Measurements from ENCODE around the gene CCN2. TPM values are rescaled to one million over a fixed set of nuclear protein-coding genes. Genes with fewer than 3 reads are reported as not detected.

The CCN2 gene
- total RNA-seq, 3 donors from 2014 or later (not counting 1 experiment from before 2014, with no cell fraction given) = not detected

GRCh38 chr6:131970076-131970859 lies 19.1 kb upstream of the CCN2 start:
- Mint-ChIP-seq H3K27me3 (ENCODE audit: low read depth in 2 of 2) (peaks cover 0 to 2% of the 10 kb centered on the region in 2 donors), H3K36me3 (no peaks in the 10 kb centered on the region), H3K4me1 (no peaks in the 10 kb centered on the region), H3K27ac (no peak overlapping the region), H3K4me3 (no peak overlapping the region), H3K9me3 (no peaks in the 10 kb centered on the region)
- H3K4me3 ChIP-seq (ENCODE audit: low read length) = no peak overlapping the region
- no peak for TF ChIP-seq CTCF (IDR thresholded peaks at IDR 0.05)
- H3K4me1 ChIP-seq (ENCODE audit: control insufficient read depth, insufficient read depth, low read length) = no peaks in the 10 kb centered on the region
- no peaks in the 10 kb centered on the region for H3K27me3 ChIP-seq (ENCODE audit: control insufficient read depth, insufficient read depth, low read length)
- no peaks in the 10 kb centered on the region for H3K9me3 ChIP-seq (ENCODE audit: control insufficient read depth, insufficient read depth, low read length)
- no peaks in the 10 kb centered on the region for H3K36me3 ChIP-seq (ENCODE audit: control insufficient read depth, insufficient read depth, low read length)
- H3K27ac ChIP-seq (ENCODE audit: low read length) = no peak overlapping the region
- 97% methylated on average over 2 of the region's 2 CpGs for WGBS (ENCODE audit: insufficient coverage)
- DNase-seq (no peak), ATAC-seq (no peak)
- intact Hi-C loops (cut with micrococcal nuclease) = no loop called here

- Mint-ChIP-seq H3K9me3 (no peaks in the 10 kb centered on the region), H3K4me3 (no peak overlapping the region), H3K27ac (no peak overlapping the region), H3K27me3 (ENCODE audit: low read depth in 2 of 2) (peaks cover 0 to 2% of the 10 kb centered on the region in 2 donors), H3K36me3 (no peaks in the 10 kb centered on the region), H3K4me1 (no peaks in the 10 kb centered on the region)
- ATAC-seq (no peak), DNase-seq (no peak)
- WGBS (ENCODE audit: insufficient coverage) = no CpG with 5 or more reads among the region's 5 CpGs
- Histone ChIP-seq H3K9me3 (ENCODE audit: control insufficient read depth, insufficient read depth, low read length) (no peaks in the 10 kb centered on the region), H3K27ac (ENCODE audit: low read length) (no peak overlapping the region), H3K4me1 (ENCODE audit: control insufficient read depth, insufficient read depth, low read length) (no peaks in the 10 kb centered on the region), H3K4me3 (ENCODE audit: low read length) (no peak overlapping the region), H3K36me3 (ENCODE audit: control insufficient read depth, insufficient read depth, low read length) (no peaks in the 10 kb centered on the region), H3K27me3 (ENCODE audit: control insufficient read depth, insufficient read depth, low read length) (no peaks in the 10 kb centered on the region)
- no peak for TF ChIP-seq CTCF (IDR thresholded peaks at IDR 0.05)
- intact Hi-C loops (cut with micrococcal nuclease) = no loop called here
Observed at GRCh38 chr6:131968656-131969055, 17.5 kb upstream of the CCN2 start.

GRCh38 chr6:131967948-131968347 lies 16.8 kb upstream of the CCN2 start:
- no peak overlapping the region for H3K27ac ChIP-seq (ENCODE audit: low read length)
- 30% methylated on average over 1 of the region's 1 CpG for WGBS (ENCODE audit: insufficient coverage)
- H3K27ac Mint-ChIP-seq = no peak overlapping the region
- H3K27me3 Mint-ChIP-seq (ENCODE audit: low read depth in 2 of 2) = peaks cover 0 to 2% of the 10 kb centered on the region in 2 donors
- no peaks in the 10 kb centered on the region for H3K36me3 Mint-ChIP-seq
- intact Hi-C loops (cut with micrococcal nuclease) = no loop called here
- no peaks in the 10 kb centered on the region for H3K4me1 Mint-ChIP-seq
- no peak for DNase-seq
- no peak for TF ChIP-seq CTCF (IDR thresholded peaks at IDR 0.05)
- no peaks in the 10 kb centered on the region for H3K9me3 Mint-ChIP-seq
- ATAC-seq = no peak
- H3K4me3 ChIP-seq (ENCODE audit: low read length) = no peak overlapping the region
- no peaks in the 10 kb centered on the region for H3K9me3 ChIP-seq (ENCODE audit: control insufficient read depth, insufficient read depth, low read length)
- no peaks in the 10 kb centered on the region for H3K4me1 ChIP-seq (ENCODE audit: control insufficient read depth, insufficient read depth, low read length)
- H3K36me3 ChIP-seq (ENCODE audit: control insufficient read depth, insufficient read depth, low read length) = no peaks in the 10 kb centered on the region
- H3K27me3 ChIP-seq (ENCODE audit: control insufficient read depth, insufficient read depth, low read length) = no peaks in the 10 kb centered on the region
- H3K4me3 Mint-ChIP-seq = no peak overlapping the region

GRCh38 chr6:131966443-131966842 lies 15.3 kb upstream of the CCN2 start:
- TF ChIP-seq CTCF (IDR thresholded peaks at IDR 0.05) = no peak

More at GRCh38 chr6:131966443-131966842, 15.3 kb upstream of the CCN2 start:
- Histone ChIP-seq H3K27me3 (ENCODE audit: control insufficient read depth, insufficient read depth, low read length) (no peaks in the 10 kb centered on the region), H3K4me3 (ENCODE audit: low read length) (no peak overlapping the region), H3K27ac (ENCODE audit: low read length) (no peak overlapping the region), H3K36me3 (ENCODE audit: control insufficient read depth, insufficient read depth, low read length) (no peaks in the 10 kb centered on the region), H3K9me3 (ENCODE audit: control insufficient read depth, insufficient read depth, low read length) (no peaks in the 10 kb centered on the region), H3K4me1 (ENCODE audit: control insufficient read depth, insufficient read depth, low read length) (no peaks in the 10 kb centered on the region)
- ATAC-seq = no peak
- H3K9me3 Mint-ChIP-seq = no peaks in the 10 kb centered on the region
- intact Hi-C loops (cut with micrococcal nuclease) = no loop called here
- H3K36me3 Mint-ChIP-seq = no peaks in the 10 kb centered on the region
- no peaks in the 10 kb centered on the region for H3K4me1 Mint-ChIP-seq
- peaks cover 0 to 2% of the 10 kb centered on the region in 2 donors for H3K27me3 Mint-ChIP-seq (ENCODE audit: low read depth in 2 of 2)
- no peak for DNase-seq
- H3K4me3 Mint-ChIP-seq = no peak overlapping the region
- no peak overlapping the region for H3K27ac Mint-ChIP-seq
- WGBS (ENCODE audit: insufficient coverage) = 84% methylated on average over 6 of the region's 6 CpGs

Data from natural killer cell (primary cell).